Stimulated activated CD8-positive, alpha-beta memory T cell treated with anti-CD3 and anti-CD28 coated beads, Interleukin-4, amount 100 ng/mL, for 4 hours (primary cell): ENCODE results near the gene JAGN1.
"Not testable (repeated sequence)": the region's sequence is repeated elsewhere in the genome, so short reads cannot be mapped to it uniquely, and the experiment has no call there.

Experiments used
- DNase-seq, 2 donors: peaks; one replicate each; pipeline ENCODE4 v3.0.0-alpha.2; 2020; ENCODE audit warnings: low read depth in 2 of 2, low spot score in 1 of 2

JAGN1 gene

DNA sequence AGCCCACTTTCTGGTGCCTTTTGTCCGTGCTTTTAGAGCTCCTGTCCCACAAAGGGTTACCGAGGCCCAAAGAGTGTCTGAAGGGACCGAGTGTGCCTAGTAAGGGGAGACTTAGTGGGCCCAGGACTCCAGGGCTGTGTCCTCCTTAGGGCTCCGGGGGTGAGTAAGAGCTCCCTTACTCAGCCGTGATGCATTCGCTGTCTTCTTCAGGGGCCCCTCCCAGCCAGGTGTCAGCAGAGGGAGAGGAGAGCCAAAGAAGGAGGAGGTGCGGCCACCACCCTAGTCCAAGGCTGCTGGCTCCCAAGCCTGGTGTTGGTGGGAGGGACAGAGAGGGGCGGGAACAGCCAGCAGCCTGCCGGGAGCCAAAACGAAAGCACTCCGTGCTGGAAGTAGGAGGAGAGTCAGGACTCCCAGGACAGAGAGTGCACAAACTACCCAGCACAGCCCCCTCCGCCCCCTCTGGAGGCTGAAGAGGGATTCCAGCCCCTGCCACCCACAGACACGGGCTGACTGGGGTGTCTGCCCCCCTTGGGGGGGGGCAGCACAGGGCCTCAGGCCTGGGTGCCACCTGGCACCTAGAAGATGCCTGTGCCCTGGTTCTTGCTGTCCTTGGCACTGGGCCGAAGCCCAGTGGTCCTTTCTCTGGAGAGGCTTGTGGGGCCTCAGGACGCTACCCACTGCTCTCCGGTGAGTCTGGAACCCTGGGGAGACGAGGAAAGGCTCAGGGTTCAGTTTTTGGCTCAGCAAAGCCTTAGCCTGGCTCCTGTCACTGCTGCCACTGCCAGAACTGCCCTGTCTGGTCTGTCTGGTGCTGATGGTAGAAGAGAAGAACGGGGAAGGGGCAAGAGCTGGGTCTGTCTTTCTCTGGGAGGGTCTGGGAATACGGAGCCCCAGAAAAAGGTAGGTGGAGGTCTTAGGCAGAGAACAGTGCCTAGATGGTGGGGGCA is 26.6 kb downstream of the JAGN1 start, which contains the start of gene IL17RC:
Gene IL17RC, plus strand, starts transcription at position 365 of the 947 bp plus-strand sequence. Its CDS starts 218 bp downstream, at position 583.
- DNase-seq, result peak in 1 of 2 donors; percentile 25

DNA sequence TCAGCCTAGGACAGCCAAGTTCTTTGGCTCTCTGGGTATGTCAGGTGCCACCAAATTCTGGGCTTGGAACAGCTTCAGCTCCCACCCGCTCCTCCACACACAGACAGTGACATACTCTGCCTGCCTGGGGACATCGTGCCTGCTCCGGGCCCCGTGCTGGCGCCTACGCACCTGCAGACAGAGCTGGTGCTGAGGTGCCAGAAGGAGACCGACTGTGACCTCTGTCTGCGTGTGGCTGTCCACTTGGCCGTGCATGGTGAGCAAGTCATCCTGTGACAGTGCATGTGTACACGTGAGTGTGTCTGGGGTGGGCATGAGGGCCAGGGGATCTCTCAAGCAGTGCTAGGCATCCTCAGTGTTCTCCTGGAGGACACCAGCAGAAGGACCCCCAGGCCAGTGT is 27.4 kb downstream of the JAGN1 start:
- no peak for DNase-seq

DNA sequence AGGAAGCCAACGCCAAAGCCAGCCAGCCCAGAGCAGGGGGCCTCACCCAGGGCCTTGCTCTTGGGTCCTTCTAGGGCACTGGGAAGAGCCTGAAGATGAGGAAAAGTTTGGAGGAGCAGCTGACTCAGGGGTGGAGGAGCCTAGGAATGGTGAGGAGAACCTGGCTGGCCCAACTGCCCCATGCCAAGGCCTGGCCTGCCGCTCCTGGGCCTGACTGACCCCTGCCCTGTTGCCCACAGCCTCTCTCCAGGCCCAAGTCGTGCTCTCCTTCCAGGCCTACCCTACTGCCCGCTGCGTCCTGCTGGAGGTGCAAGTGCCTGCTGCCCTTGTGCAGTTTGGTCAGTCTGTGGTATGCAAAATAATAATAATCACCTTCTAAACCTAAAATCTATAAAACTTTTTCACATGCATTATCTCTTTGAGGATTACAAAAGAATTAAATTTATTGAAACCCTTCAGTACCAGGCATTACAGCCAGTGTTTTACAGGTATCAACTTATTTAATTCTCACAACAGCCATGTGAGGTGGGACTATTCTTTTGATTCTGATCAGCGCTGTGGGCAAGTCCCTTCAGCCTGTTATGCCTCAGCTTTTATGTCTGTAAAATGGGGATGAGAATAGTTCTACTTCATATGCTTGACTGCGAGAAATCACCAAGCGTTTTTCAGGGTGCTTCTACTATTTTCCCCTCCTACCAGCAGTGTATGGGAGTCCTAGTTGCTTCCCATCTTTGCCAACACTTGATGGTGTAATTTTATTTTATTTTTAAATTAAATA is 28.0 kb downstream of the JAGN1 start:
- DNase-seq, result no peak

DNA sequence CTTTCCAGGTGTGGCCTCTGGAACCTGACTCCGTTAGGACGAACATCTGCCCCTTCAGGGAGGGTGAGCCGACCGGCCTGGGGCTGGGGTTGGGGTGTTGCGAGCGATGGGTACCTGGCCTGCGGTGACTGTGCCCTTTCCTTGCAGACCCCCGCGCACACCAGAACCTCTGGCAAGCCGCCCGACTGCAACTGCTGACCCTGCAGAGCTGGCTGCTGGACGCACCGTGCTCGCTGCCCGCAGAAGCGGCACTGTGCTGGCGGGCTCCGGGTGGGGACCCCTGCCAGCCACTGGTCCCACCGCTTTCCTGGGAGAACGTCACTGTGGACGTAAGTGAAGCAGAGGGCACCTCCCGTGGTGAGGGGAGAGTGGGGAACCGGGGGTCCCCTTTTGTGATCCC is 37.7 kb downstream of the JAGN1 start:
- DNase-seq, result no peak

DNA sequence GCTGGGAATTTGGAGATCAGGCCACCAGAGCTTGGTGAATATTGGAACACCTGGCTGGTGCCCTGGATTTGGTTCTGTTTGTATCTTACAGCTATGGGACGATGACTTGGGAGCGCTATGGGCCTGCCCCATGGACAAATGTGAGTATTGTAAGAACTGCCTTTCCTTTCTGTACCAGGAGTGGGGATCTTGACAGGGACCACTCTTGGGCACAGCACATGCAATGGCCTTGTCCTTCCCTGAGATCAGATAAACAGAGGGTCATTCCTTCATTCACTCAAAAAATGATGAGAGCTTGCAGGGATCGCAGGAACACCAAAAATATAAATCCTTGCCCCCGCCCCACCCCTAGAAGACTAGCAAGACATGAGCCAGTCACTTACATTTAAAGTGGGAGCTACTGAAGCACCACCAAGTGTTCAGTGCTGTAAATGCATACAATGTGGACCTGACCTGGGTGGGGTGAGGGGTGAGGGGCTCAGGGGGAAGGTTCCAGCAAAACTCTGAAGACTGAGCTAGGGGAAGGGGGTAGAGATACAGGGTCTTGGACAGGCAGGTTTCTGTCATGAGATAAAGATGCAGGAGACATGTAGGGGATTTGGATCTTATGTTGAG is 40.5 kb downstream of the JAGN1 start:
- DNase-seq, result no peak

DNA sequence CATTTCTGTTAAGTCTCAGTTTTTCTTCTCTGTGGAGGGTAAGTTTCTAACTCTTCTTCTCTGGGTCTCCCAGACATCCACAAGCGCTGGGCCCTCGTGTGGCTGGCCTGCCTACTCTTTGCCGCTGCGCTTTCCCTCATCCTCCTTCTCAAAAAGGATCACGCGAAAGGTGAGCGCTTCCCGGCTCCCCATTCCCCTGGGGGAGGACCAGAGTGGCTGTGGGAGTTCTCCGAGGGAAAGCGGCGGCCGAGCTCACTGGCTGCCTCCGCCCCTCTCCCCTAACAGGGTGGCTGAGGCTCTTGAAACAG is 42.1 kb downstream of the JAGN1 start:
- DNase-seq, result no peak

DNA sequence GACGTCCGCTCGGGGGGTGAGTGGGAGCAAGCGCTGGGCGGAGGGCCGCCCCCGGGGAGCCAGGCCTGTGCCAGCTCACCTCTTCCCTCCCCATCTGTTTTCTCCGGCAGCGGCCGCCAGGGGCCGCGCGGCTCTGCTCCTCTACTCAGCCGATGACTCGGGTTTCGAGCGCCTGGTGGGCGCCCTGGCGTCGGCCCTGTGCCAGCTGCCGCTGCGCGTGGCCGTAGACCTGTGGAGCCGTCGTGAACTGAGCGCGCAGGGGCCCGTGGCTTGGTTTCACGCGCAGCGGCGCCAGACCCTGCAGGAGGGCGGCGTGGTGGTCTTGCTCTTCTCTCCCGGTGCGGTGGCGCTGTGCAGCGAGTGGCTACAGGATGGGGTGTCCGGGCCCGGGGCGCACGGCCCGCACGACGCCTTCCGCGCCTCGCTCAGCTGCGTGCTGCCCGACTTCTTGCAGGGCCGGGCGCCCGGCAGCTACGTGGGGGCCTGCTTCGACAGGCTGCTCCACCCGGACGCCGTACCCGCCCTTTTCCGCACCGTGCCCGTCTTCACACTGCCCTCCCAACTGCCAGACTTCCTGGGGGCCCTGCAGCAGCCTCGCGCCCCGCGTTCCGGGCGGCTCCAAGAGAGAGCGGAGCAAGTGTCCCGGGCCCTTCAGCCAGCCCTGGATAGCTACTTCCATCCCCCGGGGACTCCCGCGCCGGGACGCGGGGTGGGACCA is 42.6 kb downstream of the JAGN1 start:
- DNase-seq, result peak; percentile 75 to 87

DNA sequence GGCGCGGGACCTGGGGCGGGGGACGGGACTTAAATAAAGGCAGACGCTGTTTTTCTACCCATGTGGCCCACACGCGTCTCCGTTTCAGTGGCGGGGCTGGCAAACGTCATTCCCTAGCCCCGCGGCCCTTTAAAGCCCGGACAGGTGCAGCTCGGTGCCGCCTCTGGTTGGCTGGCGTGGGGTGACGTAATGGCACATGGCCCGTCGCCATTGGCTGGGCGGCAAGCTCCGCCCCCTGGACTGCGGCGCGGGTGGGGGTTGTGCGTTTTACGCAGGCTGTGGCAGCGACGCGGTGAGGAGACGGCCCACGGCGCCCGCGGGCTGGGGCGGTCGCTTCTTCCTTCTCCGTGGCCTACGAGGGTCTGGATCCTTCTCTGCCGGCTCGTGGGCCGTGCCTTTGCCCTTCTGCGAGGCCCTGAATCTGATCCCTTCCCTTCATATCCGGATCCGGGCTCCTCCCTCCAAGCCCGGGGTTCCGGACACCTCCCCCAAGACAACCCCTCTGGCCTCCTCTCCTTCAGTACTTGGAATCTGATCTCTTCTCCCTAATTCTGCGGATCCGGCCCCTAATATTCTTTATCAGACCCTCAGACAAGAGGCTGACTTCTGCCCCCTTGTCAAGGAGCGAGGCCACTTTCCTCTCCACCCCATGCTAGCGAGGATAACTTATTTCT is 43.3 kb downstream of the JAGN1 start, which contains the start of gene CRELD1:
Gene CRELD1, plus strand, starts transcription at position 274 of the 674 bp plus-strand sequence. CDS start 605 bp downstream, outside the sequence.
- DNase-seq, result peak; percentile 95

DNA sequence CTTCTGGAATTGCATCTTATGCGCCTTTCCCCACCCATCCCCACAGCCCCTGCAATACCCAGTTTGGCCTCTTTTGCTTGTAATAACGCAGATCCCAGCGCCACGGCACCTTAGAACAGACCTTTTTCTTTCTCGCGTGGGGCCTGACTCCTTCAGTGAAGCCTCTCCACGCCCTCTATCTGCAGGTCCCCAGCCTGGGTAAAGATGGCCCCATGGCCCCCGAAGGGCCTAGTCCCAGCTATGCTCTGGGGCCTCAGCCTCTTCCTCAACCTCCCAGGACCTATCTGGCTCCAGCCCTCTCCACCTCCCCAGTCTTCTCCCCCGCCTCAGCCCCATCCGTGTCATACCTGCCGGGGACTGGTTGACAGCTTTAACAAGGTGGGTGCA is 43.8 kb downstream of the JAGN1 start:
- peak in 1 of 2 donors; percentile 5 for DNase-seq

DNA sequence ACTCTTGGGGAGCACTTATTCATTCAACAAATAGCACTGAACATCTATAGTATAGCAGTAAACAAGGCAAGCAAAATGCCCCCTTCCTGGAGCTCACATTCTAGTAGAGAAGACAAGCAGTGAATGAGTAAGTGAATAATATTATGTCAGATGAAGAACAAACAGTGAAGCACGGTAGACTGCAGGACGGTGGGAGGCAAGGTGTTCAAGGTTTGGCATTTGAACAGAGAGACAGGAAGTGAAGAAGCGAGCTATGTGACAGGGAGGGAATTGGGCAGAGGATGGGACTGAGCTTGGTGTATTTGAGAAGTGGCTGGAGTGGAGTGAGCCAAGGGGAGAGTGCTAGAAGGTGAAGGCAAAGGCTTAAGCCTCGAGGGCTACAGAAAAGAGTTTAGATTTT is 44.6 kb downstream of the JAGN1 start:
- no peak for DNase-seq

DNA sequence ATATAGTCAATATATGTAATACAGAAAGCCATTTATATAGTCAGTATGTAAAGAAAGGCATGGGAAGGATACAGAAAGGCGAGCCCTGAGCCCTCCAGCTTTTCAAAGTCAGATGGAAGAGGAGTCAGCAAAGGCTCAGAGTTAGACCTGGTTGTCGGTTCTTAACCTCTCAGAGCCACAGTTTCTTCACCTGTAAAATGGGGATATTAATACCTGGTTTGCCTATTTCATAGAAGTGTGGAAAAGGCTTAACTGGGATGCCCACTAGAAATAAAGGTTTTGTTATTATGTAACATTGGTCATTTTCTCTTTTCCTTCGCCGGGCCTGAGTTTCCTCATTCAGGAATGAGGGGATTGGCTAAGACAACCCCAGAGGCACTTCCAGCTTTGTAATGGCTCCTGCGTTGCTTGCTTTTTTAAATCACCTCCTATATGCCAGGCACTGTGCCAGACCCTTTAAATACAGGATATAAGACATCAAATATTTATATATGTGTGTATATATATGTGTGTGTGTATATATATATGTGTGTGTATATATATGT is 45.6 kb downstream of the JAGN1 start:
- DNase-seq, result no peak

DNA sequence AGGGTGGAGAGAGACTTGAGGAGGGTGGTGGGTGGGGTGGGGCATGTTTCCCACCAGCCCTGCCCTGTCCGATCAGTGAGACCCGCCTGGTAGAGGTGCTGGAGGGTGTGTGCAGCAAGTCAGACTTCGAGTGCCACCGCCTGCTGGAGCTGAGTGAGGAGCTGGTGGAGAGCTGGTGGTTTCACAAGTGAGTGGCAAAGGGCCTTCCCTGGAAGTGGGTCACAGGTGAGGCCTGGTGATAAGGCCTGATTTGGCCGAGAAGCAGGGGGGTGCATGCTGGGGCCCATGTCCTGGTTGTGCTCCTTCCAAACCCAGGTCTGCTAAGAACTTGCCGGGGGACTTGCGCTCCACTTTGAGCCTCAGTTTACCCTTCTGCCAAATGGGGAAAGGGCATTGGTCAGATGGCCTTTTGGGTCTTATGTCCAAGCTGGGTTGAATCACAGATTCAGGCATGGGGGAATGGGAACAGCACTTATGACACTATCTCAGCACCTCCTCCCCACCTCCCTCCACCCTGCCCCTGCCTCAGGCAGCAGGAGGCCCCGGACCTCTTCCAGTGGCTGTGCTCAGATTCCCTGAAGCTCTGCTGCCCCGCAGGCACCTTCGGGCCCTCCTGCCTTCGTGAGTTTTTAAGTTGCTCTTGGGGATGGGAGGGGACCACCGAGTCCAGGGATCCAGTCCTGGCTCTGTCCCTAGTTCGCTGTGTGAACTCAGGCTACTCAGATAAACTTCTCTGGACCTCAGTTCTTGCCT is 47.3 kb downstream of the JAGN1 start:
- no peak for DNase-seq

DNA sequence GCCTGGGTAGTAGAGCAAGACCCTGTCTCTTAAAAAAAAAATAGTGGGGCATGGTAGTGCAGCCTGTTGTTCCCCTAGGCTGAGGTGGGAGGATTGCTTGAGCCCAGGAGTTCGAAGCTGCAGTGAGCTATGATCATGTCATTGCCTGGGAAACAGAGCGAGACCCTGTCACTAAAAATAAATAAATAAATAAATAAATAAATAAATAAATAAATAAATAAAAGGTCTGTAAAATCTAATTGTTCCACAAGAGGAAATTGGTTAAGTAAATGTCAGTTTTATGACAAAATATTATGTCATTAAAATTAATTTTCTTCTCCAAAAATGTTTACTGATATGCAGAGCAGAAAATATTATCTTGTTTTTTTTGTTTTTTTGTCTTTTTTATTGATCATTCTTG is 48.6 kb downstream of the JAGN1 start:
- no peak for DNase-seq

DNA sequence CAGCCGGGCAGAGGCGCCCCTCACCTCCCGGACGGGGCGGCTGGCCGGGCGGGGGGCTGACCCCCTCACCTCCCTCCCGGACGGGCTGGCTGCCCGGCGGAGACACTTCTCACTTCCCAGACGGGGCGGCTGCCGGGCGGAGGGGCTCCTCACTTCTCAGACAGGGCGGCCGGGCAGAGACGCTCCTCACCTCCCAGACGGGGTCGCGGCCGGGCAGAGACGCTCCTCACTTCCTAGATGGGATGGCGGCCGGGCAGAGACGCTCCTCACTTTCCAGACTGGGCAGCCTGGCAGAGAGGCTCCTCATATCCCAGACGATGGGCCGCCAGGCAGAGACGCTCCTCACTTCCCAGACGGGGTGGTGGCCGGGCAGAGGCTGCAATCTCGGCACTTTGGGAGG is 49.5 kb downstream of the JAGN1 start:
- DNase-seq, result not testable (repeated sequence)

DNA sequence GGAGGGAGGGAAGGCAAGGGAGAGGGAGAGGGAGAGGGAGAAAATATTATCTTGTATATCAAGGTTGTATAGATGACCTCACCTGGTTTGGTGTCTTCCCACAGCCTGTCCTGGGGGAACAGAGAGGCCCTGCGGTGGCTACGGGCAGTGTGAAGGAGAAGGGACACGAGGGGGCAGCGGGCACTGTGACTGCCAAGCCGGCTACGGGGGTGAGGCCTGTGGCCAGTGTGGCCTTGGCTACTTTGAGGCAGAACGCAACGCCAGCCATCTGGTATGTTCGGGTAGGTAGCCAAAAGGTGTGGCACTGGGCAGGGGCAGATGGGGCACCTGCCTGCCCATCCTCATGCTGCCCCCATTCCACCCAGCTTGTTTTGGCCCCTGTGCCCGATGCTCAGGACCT is 50.3 kb downstream of the JAGN1 start:
- DNase-seq, result no peak

DNA sequence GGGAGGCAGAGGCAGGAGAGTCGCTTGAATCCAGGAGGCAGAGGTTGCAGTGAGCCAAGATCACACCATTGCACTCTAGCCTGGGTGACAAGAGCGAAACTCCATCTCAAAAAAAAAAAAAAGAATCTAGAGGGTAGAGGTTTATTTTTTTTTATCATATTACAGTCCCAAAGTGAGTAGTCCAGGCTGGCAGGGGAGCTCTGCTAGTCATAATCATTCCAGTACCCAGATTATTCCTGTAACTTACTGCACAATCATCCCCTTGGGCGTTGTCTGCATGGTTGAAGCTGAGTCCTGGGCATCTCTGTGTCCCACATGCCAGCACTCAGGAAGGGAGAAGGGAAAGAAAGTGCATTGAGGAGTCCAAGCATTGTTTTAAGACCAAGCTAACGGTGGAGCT is 51.8 kb downstream of the JAGN1 start:
- DNase-seq, result no peak

DNA sequence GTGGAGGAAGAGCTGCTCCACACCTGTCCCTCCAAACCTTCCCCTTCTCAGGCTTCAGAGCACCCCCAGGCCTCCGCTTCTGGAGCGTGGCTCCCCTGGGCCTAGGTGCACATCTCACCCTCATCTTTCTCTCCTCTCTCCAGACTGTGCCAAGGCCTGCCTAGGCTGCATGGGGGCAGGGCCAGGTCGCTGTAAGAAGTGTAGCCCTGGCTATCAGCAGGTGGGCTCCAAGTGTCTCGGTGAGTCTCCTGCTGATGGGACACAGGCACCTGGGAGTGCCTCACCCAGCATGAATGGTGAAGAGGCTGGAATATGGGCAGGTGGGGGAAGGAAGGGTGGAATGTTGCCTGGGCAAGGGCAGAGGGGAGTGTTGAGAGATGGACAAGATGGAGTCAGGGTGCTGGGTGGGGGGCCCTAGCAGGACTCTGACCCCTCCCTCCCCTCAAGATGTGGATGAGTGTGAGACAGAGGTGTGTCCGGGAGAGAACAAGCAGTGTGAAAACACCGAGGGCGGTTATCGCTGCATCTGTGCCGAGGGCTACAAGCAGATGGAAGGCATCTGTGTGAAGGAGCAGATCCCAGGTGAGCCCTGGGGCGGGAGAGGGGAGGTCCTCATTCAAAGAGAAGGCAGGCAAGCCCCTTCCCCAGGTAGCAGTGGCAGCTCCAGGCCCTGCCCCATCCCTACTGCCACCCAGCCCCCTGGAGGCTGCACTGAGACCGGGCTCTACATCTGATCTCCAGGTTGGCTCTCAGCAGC is 52.7 kb downstream of the JAGN1 start:
- no peak for DNase-seq
